Uterus (tissue), 2 donors: ENCODE data around the gene EPHA2.

Experiments
- CTCF ChIP-seq, 4 experiments: fragments of 200-600 bp in 2 of 4; fragments of 450-650 bp in 2 of 4; sonication (generic) in 2 of 4; IDR thresholded peaks; one replicate each; pipeline ENCODE4 v1.5.1; 2016 to 2019; ENCODE audit warnings: antibody characterized with exemption in 4 of 4, mild to moderate bottlenecking in 2 of 4, moderate library complexity in 1 of 4
- POLR2A ChIP-seq, 2 donors: fragments of 450-650 bp; IDR thresholded peaks; one replicate each; pipeline ENCODE4 v1.6.1; 2016; ENCODE audit warnings: antibody characterized with exemption in 2 of 2, mild to moderate bottlenecking in 1 of 2, moderate library complexity in 1 of 2

- TF ChIP-seq CTCF (IDR thresholded peaks at IDR 0.05) (no peak), POLR2A (IDR thresholded peaks at IDR 0.05) (no peak)
Observed at GRCh38 chr1:16158993-16159831, 3.3 kb upstream of the EPHA2 start.
